PC-3 (cell line): ENCODE results near the gene ATG101. TPM values are rescaled to one million over a fixed set of nuclear protein-coding genes. Genes with fewer than 3 reads are reported as not detected.

Experiments used
- ATAC-seq: fragments of 200-7000 bp; cut with Tn5 transposase; 2 replicates; pipeline ENCODE4 v1.9.1; 2020; ENCODE audit warnings: mild to moderate bottlenecking, moderate library complexity
- BruUV-seq: library from RNA; stranded (reverse); fragments of 400-500 nt; replicated peaks from 2 replicates; lab custom pipeline; 2021; lab: Mats Ljungman, UMichigan
- CTCF ChIA-PET: fragments of 300-600 bp; sonication (Branson Sonifier 250); formaldehyde crosslinking; loops from one replicate; lab custom pipeline; 2022; ENCODE audit warnings: antibody characterized with exemption; lab: Charles Lee
- POLR2A ChIA-PET: fragments of 300-600 bp; sonication (Branson Sonifier 250); formaldehyde crosslinking; loops from one replicate; lab custom pipeline; 2022; ENCODE audit warnings: antibody characterized with exemption; ENCODE audit not compliant: unreplicated experiment; lab: Charles Lee
- DNase-seq: peaks from one replicate; pipeline ENCODE4 v3.0.0-alpha.2; 2015
- H2AFZ ChIP-seq: fragments of 300-600 bp; sonication (generic); 2 replicates; pipeline ENCODE4 v1.6.0; 2016; ENCODE audit warnings: antibody characterized with exemption, low read length
- H3F3A ChIP-seq: fragments of 300-600 bp; sonication (generic); one replicate; pipeline ENCODE4 v1.6.0; 2017; ENCODE audit warnings: antibody characterized with exemption, low read length, control low read depth, mild to moderate bottlenecking; ENCODE audit not compliant: unreplicated experiment
- H3K27ac ChIP-seq: fragments of 300-600 bp; sonication (generic); 2 replicates; pipeline ENCODE4 v1.5.1; 2016; ENCODE audit warnings: mild to moderate bottlenecking, low read length
- H3K27me3 ChIP-seq: fragments of 300-600 bp; sonication (generic); 2 replicates; pipeline ENCODE4 v1.6.1; 2016; ENCODE audit warnings: low read length, mixed read lengths
- H3K36me3 ChIP-seq: fragments of 300-600 bp; sonication (generic); 2 replicates; pipeline ENCODE4 v1.6.1; 2016; ENCODE audit warnings: low read depth, mixed run types, low read length, mixed read lengths
- H3K4me1 ChIP-seq: fragments of 300-600 bp; sonication (generic); 2 replicates; pipeline ENCODE4 v1.5.1; 2016; ENCODE audit warnings: low read length; ENCODE audit not compliant: insufficient read depth
- H3K4me2 ChIP-seq: fragments of 300-600 bp; sonication (generic); 2 replicates; pipeline ENCODE4 v1.6.0; 2016; ENCODE audit warnings: low read length
- H3K4me3 ChIP-seq: fragments of 300-600 bp; sonication (generic); 2 replicates; pipeline ENCODE4 v1.5.1; 2016; ENCODE audit warnings: mild to moderate bottlenecking, low read length, mixed read lengths
- H3K79me2 ChIP-seq: fragments of 300-600 bp; sonication (generic); 2 replicates; pipeline ENCODE4 v1.6.1; 2017; ENCODE audit warnings: low read length, mixed read lengths
- H3K9ac ChIP-seq: fragments of 300-600 bp; sonication (generic); 2 replicates; pipeline ENCODE4 v1.6.0; 2016; ENCODE audit warnings: mild to moderate bottlenecking, low read length
- H3K9me2 ChIP-seq: fragments of 300-600 bp; sonication (generic); replicated peaks from 2 replicates; pipeline ENCODE4 v1.6.1; 2016; ENCODE audit warnings: mixed run types, low read length, mixed read lengths
- H3K9me3 ChIP-seq: fragments of 300-600 bp; sonication (generic); 2 replicates; pipeline ENCODE4 v1.6.1; 2016; ENCODE audit warnings: low read length, mixed read lengths
- H4K20me1 ChIP-seq: fragments of 300-600 bp; sonication (generic); 2 replicates; pipeline ENCODE4 v1.6.1; 2016; ENCODE audit warnings: low read length, mixed read lengths
- EZH2 ChIP-seq: fragments of 300-600 bp; sonication (generic); IDR thresholded peaks from one replicate; pipeline ENCODE4 v1.6.1; 2017; ENCODE audit warnings: antibody characterized with exemption, mild to moderate bottlenecking, low read length; ENCODE audit not compliant: unreplicated experiment
- EZH2phosphoT487 ChIP-seq: fragments of 300-600 bp; sonication (generic); IDR thresholded peaks from 2 replicates; pipeline ENCODE4 v1.6.1; 2018; ENCODE audit warnings: mild to moderate bottlenecking, antibody characterized with exemption, low read length, borderline replicate concordance
- intact Hi-C: fragments of 100-400 bp; cut with micrococcal nuclease; formaldehyde crosslinking; loops from 2 replicates; pipeline ENCODE4 v1.9.0; 2023
- total RNA-seq: library from RNA; depleted of rRNA; stranded (reverse); fragments of >200 nt; gene quantifications from 2 replicates; pipeline ENCODE4 v1.2.3, GENCODE V29; 2014
- TF ChIP-seq, protein P1 (sequence below): fragments of 300-600 bp; sonication (generic); conservative IDR thresholded peaks from 2 replicates; pipeline ENCODE4 v1.5.1; 2017; ENCODE audit warnings: antibody characterized with exemption, low read depth, mild to moderate bottlenecking, low read length

ATG101 gene
- total RNA-seq, 1 experiment from 2014 or later, result 110 TPM

DNA sequence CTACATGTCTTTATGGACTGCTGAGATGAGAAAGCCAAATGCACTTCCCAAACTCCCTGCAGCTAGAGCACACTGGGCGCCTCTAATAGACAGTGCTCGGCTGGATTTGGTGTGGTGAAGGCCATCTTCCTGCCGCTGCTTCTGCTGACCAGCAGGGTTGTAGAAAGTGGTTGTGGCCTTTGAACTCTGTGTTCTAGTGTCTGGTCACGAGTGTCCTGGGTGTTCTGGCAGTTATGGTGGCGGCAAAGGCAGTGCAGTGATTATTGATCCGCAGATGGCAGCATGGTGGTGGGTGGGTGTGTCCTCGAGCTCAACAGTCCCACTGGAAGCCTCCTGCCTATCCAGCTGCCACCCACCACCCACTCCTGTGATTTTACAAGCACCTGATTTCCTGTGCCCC is 53.1 kb downstream of the ATG101 start:
- no peak overlapping the region for H2AFZ ChIP-seq
- no peak overlapping the region for H3K4me3 ChIP-seq
- no TSS peak for BruUV-seq
- H4K20me1 ChIP-seq, result no peaks in the 10 kb centered on the region
- H3K4me2 ChIP-seq, result no peak overlapping the region
- CTCF ChIA-PET, result interaction anchor here (0.6 to 1.2 kb wide), 2 partner anchors 93 to 97 kb away, joined by 5 to 11 read pairs; no protein-coding TSS in a partner anchor
- no peaks in the 10 kb centered on the region for H3K36me3 ChIP-seq
- no peak overlapping the region for H3K27ac ChIP-seq
- intact Hi-C loops, result no loop called here
- no peak overlapping the region for H3K9ac ChIP-seq
- H3K4me1 ChIP-seq, result peaks cover 21% of the 10 kb centered on the region; the same call in 1 of the 2 replicates
- H3K9me3 ChIP-seq, result no peaks in the 10 kb centered on the region
- H3K79me2 ChIP-seq, result no peaks in the 10 kb centered on the region
- H3K9me2 ChIP-seq, result no peaks in the 10 kb centered on the region
- no peak for DNase-seq
- H3F3A ChIP-seq, result no peaks in the 10 kb centered on the region
- POLR2A ChIA-PET, result no interaction called here
- no peaks in the 10 kb centered on the region for H3K27me3 ChIP-seq
- TF ChIP-seq EZH2 (no peak), EZH2phosphoT487 (no peak)
- TF ChIP-seq, protein P1, sequence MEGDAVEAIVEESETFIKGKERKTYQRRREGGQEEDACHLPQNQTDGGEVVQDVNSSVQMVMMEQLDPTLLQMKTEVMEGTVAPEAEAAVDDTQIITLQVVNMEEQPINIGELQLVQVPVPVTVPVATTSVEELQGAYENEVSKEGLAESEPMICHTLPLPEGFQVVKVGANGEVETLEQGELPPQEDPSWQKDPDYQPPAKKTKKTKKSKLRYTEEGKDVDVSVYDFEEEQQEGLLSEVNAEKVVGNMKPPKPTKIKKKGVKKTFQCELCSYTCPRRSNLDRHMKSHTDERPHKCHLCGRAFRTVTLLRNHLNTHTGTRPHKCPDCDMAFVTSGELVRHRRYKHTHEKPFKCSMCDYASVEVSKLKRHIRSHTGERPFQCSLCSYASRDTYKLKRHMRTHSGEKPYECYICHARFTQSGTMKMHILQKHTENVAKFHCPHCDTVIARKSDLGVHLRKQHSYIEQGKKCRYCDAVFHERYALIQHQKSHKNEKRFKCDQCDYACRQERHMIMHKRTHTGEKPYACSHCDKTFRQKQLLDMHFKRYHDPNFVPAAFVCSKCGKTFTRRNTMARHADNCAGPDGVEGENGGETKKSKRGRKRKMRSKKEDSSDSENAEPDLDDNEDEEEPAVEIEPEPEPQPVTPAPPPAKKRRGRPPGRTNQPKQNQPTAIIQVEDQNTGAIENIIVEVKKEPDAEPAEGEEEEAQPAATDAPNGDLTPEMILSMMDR, result no peak
- ATAC-seq, result no peak

DNA sequence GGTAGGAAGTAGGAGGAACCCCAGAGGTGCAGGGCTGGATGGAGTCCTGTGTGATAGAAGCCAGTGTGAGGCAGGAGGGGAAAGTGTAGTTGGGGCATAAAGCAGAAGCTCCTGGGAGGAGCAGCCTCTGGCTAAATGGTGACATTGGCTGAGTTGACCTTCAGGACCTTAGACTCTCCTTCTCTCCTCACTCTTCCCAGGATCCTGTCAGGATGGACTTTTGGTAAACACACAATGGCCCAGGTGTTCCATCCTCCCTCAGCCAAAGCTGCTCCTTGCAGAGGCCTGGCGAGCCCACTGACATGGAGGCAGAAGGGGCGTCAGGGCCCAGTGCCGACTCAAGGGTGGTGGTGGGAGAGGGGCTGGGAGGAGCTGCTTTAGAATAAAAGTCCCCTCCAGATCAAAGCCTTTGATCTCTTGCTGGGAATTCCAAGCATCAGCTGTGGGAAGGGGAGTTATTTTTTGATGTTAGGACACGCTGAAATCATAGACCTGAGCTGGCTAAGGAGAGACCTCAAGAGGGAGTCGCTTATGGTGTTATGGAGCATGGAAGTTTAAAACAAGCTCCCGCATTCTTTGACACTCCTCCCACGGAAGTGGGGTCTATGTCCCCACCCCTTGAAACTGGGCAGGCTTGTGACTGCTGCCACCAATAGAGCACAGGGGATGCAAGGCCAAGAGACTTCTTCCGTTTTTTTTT is 53.9 kb downstream of the ATG101 start:
- H2AFZ ChIP-seq, result no peak overlapping the region
- H3K4me3 ChIP-seq, result no peak overlapping the region
- no peaks in the 10 kb centered on the region for H3K27me3 ChIP-seq
- H3K79me2 ChIP-seq, result no peaks in the 10 kb centered on the region
- POLR2A ChIA-PET, result no interaction called here
- DNase-seq (no peak), ATAC-seq (no peak)
- no peaks in the 10 kb centered on the region for H3K36me3 ChIP-seq
- H3K27ac ChIP-seq, result no peak overlapping the region
- H3K4me1 ChIP-seq, result peaks cover 21% of the 10 kb centered on the region; the same call in 1 of the 2 replicates
- no peak overlapping the region for H3K4me2 ChIP-seq
- H3K9ac ChIP-seq, result no peak overlapping the region
- H4K20me1 ChIP-seq, result no peaks in the 10 kb centered on the region
- no peaks in the 10 kb centered on the region for H3K9me3 ChIP-seq
- no peaks in the 10 kb centered on the region for H3F3A ChIP-seq
- intact Hi-C loops, result no loop called here
- BruUV-seq, result no TSS peak
- CTCF ChIA-PET, result interaction anchor here (0.6 to 1.2 kb wide), 2 partner anchors 92 to 98 kb away, joined by 5 to 11 read pairs; no protein-coding TSS in a partner anchor
- no peaks in the 10 kb centered on the region for H3K9me2 ChIP-seq
- TF ChIP-seq EZH2, result no peak
- TF ChIP-seq EZH2phosphoT487, result no peak
- TF ChIP-seq, protein P1, result no peak

DNA sequence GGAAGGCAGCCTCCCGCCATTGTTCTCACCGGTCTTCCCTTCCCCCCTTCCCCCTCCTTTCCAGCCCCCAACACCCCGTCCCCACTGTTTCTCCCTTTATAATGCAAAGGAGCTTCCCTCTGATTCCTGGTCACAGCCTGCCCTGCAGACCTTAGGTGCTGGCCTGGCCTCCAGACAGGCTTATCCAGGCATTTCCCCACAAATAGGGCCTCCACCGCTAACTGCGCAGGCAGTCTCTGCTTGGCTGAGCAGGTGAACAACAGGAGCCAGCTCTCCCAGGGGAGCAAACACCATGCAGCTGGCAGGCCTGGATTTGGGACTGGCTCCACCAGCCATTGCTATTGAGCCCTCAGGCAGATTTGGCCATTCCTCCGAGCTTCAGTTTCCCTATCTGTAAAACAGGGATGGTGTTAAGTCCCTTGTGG is 55.7 kb downstream of the ATG101 start:
- no peaks in the 10 kb centered on the region for H3F3A ChIP-seq
- H3K27ac ChIP-seq, result no peak overlapping the region
- peaks cover 18% of the 10 kb centered on the region; the same call in 1 of the 2 replicates for H3K4me1 ChIP-seq
- ATAC-seq (no peak), DNase-seq (no peak)
- H3K27me3 ChIP-seq, result no peaks in the 10 kb centered on the region
- CTCF ChIA-PET, result interaction anchor here (0.5 to 1.3 kb wide), 3 partner anchors 94 to 446 kb away, joined by 3 to 7 read pairs (median 5); no protein-coding TSS in a partner anchor
- H2AFZ ChIP-seq, result no peak overlapping the region
- H3K9me2 ChIP-seq, result no peaks in the 10 kb centered on the region
- no peak overlapping the region for H3K4me3 ChIP-seq
- H3K36me3 ChIP-seq, result no peaks in the 10 kb centered on the region
- no TSS peak for BruUV-seq
- POLR2A ChIA-PET, result no interaction called here
- H4K20me1 ChIP-seq, result no peaks in the 10 kb centered on the region
- H3K9me3 ChIP-seq, result no peaks in the 10 kb centered on the region
- H3K9ac ChIP-seq, result no peak overlapping the region
- no peaks in the 10 kb centered on the region for H3K79me2 ChIP-seq
- intact Hi-C loops, result no loop called here
- H3K4me2 ChIP-seq, result no peak overlapping the region
- no peak for TF ChIP-seq EZH2
- TF ChIP-seq, protein P1, result no peak
- no peak for TF ChIP-seq EZH2phosphoT487
